ENCODE results near the gene KRTAP13-4.
A peak's percentile ranks its signal among the peaks of the same experiment; 100 is the strongest.

Gene KRTAP13-4, protein sequence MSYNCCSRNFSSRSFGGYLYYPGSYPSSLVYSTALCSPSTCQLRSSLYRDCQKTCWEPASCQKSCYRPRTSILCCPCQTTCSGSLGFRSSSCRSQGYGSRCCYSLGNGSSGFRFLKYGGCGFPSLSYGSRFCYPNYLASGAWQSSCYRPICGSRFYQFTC

DNA sequence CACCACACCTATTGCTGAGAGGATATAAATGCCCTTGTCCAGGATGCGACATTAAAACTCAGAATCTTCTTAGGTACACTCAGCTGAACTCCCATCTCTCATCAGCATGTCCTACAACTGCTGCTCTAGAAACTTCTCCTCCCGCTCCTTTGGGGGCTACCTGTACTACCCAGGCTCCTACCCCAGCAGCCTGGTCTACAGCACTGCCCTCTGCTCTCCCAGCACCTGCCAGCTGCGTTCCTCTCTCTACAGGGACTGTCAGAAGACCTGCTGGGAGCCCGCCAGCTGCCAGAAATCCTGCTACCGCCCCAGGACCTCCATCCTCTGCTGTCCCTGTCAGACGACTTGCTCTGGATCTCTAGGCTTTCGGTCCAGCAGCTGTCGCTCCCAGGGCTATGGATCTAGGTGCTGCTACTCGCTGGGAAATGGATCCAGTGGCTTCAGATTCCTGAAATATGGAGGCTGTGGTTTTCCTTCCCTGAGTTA, at the start of gene KRTAP13-4:
Gene KRTAP13-4 (plus strand): TSS at position 51 of the 486 bp plus-strand sequence. CDS start 56 bp downstream, at position 107.
- DNase-seq = no peak

DNA sequence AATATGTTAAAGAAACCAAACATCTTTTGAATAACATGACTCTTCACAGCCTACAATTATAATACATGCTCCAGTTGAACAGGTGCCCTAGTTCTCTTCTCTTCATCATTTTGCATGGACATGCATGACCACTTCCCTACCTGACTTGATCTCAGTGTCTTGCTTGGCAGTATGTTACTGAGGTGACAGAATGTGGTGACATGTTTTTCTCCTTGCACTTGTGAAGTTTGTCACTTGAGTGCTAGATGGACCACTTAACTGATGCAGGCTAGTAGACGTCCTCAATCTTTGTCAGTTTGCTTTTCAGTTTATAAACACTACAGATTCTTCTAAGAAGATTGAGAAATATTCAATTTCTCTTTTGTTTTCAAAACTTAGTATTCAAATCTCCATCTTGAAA, 47.8 kb upstream of the KRTAP13-4 start:
- DNase-seq = no peak

DNA sequence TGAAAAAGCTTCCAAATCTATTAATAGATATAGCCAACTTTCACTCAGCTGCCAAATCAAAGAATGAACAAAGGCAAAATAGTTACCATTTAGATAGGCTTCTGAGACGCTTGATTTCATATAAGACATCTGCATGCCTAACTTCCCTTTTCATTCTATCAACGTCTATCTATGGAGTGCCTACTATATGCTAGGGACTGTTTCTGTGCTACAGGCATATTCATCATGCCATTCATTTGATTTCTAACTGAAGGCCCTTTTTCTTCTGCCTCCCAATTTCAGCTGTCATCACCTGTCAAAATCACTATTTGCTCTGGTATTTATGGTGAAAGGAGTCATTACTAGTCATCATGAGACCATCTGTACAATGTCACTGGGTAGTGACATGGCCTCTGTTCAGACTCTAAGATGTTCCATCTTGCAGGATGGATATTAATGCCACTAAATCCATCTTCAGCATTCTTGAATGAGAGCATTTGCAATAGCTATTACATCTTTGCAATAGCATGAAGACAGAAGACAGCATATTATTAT, 38.5 kb upstream of the KRTAP13-4 start:
- no peak for DNase-seq

DNA sequence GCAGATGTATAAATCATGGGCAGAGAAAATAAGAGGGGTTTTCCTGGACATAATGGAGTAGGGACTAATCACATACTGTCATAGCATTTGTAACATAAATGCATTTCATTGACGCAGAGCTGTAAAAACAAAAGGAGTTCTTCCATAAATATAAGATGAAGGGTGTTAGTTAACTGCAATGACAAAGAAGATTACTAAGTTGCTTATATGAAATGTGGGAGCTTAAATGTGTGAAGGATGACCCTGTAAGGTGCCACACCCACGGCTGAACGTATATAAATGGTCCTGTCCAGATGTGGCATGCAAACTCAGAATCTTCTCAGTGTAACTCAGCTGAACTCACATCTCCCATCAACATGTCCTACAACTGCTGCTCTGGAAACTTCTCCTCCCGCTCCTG, 34.3 kb upstream of the KRTAP13-4 start, which contains the start of gene KRTAP13-1:
Gene KRTAP13-1 (plus strand): TSS at position 301 of the 400 bp plus-strand sequence. CDS start 56 bp downstream, at position 357.
- DNase-seq = no peak

DNA sequence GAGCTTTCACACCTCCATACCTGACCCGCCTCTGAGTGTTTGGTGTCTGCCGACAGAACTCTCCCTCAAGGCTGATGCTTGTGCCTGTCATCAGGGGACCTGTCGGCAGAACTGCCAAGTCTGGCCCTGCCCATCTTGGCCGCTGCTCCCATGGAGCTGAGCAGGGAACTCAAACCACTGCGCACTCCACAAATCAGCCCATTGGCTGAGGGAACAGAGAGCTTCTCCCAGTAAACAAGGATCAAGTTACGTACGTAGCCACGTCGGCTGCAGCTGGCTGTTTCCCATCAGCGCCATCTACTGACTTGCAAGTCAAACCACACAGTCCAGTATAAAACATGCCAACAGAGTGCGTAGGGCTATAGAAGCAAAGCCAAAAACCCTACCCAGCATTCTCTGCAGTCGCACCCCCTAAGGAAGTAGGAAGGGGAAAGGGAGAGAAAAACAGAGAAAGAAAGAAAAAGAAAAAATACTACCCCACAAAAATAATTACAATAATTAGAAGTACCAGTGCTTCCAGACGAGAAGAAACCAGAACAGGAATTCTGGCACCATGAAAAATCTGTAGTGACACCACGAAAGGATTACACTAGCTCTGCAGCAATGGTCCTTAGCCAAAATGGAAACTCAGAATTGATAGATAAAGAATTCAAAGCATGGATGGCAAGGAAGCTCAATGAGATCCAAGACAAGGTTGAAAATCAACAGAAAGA, 21.1 kb upstream of the KRTAP13-4 start:
- DNase-seq = peak; percentile 84

DNA sequence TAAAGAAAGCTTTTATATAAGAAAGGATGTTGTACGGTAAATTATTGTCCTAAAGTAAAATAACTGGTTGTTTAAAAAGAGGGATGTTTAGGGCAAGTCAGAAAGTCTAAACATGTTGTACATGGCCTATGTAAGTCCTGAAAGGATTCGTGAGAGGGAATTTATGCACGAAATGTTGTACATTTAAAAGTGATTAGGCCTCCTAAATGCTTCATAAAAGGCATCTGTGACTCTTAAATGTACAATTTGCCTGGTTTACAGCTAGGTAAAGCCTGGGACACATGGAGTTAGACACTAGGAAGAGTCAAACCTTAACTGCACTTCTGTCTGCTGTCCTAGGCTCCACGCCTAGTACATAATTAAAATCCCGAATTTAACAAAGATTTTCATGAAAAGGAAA, 14.0 kb upstream of the KRTAP13-4 start:
- no peak for DNase-seq

DNA sequence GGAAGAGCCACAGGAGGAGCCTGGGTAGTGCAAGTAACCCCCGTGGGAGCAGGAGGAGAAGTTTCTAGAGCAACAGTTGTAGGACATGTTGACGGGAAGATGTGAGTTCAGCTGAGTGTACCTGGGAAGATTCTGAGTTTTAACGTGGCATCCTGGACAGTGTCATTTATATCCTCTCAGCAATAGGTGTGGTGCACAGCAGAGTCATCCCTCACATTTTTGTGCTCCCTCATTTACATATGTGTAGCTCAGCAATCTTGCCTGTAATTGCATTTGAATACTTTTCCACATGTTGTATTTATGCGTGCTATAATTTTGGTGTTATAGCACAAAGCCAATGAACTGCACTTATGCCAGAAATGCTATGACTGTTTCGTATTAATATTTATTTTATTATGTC, 4.2 kb upstream of the KRTAP13-4 start, which contains the start of gene KRTAP13-3:
Gene KRTAP13-3 (minus strand): TSS at position 101 of the 400 bp plus-strand sequence. CDS start 14 bp downstream, at position 87.
- DNase-seq = no peak

DNA sequence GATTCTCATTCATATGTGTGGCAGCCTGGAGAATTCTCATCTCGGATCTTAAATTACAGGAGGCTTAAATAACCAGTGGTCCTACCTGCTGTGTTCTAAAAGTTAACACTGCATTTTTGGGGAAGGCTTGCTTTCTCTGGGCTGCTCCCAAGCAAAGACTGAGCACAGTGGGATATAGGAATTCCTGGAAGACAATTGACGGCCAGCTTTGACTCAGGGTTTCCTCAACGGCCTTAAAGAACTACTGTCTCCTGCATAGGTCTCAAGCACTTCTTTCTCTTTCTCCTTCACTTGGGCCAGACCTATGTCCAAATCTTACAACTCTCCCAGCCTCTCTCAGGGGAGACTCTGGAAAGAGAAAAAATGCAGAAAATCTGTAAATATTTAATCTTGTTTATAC, 3.3 kb upstream of the KRTAP13-4 start:
- no peak for DNase-seq

DNA sequence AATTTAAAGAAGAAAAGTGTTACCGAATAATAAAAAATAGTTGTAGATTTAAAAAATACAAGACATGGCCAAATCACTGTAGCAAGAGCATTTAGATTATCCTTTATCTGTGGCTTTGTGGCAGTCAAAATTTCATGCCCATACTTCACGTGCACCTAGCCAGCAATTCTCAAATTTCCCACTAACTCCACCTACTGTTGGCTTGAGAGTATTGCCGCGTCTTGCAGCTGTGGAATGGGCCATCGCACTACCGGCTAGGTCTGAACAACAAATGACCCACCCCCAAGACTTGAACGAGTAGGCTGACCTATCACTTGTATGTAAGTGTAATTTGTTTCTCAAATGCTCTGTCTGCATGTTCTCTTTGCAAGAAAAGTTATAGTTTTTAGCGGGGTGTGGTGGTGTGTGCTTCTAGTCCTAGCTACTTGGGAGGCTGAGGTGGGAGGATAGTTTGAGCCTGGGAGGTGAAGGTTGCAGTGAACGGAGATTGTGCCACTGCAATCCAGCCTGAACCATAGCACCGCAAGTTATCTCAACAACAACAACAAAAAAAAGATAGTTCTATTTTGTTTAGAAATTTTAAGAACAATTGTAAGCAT, 4.1 kb downstream of the KRTAP13-4 start:
- peak; percentile 12 for DNase-seq

DNA sequence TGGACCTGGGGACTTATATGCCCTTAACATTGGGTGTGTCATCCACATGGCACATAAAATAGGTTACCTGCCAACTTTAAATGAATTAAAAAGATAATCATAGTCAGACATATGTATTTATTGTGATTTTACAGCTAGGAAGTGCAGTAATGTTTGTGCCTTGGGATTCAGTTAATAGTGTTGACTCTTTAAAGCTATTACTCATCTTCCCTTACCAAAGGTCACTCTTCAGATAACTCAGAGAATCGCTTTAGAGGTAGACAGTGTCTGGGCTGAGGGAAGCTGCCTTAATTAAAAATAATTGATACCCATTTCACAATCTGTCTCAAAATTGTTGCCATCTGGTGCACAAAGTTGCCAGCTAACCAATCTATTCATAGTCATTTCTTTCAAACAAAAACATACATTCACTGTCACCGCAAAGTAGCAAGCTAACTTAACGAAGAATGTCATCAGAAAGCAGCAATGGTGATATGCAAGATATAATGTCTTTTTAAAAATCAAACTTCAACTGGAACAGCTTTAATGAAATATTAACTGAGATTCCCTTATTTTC, 7.1 kb downstream of the KRTAP13-4 start:
- DNase-seq = no peak

DNA sequence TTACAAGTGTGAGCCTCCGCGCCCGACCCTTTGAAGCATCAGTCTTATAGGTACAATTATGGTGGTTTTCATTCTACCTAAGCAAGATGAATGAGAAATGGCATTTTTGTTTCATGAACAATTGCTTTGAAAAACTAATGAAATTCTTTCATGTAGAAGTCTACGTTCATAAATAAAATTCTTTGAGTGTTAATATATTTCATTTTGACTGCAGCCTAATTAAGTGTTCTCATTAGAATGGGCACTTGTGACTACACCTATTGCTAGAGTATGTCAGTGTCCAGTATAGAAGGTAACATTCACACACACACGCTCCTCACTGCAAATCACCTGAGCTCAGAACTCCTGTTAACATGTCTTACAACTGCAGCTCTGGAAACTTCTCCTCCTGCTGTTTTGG, 10.0 kb downstream of the KRTAP13-4 start, which contains the start of gene KRTAP15-1:
Gene KRTAP15-1 (plus strand): TSS at position 301 of the 400 bp plus-strand sequence. CDS start 53 bp downstream, at position 354.
- no peak for DNase-seq

DNA sequence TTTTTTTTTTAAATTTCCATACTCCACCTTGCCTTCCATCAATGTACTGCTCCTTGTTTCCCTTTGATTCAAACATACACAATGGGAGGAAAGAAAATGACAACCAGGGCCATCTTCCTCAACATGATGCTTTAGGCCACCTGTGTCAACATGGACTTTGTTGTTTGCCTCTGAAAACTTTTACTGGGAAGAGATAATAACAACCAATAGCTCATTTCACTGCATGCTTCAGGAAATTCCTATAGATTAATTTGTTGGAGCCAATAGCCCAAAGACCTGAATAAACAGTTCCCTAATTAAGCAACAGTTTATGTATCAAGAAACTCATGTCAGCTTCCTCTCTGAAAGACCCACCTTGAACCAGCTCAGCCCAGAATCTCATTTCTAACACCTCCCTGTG, 13.2 kb downstream of the KRTAP13-4 start:
- no peak for DNase-seq

DNA sequence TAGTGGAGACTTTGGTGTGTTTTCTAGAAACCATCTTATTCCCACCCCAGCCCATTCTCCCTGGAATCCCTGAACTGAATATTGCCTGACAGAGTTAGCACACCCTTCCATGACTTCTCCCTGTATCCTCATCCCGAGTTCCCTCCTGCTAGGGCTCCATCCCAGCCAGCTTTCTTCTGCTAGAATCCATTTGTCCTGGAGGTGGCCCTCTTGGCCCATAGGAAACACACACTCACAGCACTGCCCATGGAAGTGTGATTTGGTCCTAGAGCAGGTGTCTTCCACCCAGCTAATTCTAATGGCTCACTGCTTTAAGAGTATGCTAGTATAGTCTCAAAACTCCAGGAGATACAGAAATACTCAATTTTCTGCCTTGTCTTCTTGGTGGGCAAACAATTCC, 14.2 kb downstream of the KRTAP13-4 start:
- DNase-seq = no peak

DNA sequence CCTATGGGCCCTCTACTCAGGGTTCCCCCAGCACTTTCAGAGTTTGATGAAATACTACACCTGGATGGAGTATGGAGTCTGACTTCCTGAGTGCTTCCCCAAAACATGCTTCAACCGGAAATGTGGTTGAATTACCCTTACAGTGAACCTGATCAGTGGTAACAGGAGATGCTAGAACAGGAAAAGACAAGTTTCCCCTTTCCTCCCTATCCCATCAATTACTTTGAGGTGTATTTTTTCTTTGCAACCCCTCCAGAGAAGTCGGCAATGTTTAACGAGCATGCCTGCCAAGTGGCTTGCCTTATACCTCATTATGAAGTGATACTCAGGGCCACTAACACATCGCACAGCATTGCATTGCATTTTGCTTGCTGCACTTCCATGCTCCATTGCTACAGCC, 17.0 kb downstream of the KRTAP13-4 start:
- no peak for DNase-seq

DNA sequence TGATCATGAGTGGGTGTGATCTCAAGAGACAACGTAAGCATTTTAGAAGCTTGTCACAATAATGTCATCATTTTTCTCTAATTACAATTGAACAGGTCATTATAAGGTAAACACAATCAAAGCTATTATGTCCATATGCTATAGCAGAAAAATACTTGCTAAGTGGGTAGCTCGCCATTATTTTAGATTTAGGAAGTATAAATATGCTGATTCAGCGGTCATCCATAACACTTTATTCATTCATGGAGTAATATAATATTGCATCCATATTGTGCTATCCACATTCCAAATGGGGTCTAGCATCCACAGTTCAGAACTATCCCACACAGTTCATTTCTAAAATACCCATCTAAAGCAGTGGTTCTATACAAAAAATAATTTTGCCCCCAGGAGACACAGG, 18.5 kb downstream of the KRTAP13-4 start:
- DNase-seq = no peak

DNA sequence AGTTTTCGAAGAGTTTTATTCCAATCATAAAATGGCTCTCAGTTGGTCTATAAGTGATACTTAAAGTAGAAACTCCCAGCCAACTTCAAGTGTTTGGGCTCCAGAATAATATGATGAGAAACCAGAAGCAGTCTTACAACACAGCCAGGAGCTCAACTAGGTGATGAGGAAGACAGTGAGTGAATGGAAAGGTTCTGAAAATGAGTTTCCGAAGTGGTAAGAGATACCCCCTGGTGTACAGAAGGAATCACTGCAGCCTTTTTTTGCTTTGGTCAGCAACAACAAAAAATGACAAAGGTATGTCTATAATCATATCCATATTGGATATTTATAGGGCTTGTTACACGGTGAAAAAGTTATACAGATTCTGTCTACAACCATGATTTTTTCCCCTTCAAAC, 33.7 kb downstream of the KRTAP13-4 start:
- peak; percentile 1 for DNase-seq

DNA sequence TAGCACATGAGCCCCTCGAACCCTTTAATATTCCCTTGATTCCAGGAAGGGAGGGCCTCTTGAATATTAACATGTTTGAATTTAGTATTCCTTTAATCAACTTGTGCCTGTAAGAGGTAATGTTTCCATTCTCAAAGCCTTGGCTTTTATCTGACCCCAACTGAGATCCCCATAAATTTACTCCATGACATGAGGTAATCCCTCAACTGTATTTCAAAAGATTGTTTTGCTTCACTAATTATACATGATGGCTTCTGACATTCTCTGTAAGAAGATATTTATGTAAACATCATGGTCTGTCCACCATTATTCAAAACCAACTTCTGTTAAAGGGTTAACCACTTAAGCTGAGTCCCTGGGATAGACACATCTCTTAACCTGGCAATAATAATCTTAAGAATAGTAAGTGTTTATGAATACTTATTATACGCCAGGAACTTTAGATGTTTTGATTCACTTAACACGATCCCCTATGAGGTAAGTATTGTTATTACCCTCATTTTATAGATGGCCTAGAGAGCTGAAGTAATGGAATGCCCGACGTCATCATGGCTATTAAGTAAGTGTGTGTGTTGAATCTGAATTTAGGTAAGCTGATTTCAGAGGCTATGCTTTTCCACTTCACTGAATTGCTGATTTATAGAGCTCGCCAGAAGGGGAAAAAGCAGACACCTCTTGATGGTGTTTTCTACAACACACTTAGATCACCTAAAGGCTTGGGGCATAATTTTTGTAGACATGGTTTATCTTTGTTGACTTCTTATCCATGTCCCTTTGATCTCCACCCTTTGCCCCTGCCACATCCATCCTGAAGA, 39.1 kb downstream of the KRTAP13-4 start:
- no peak for DNase-seq

DNA sequence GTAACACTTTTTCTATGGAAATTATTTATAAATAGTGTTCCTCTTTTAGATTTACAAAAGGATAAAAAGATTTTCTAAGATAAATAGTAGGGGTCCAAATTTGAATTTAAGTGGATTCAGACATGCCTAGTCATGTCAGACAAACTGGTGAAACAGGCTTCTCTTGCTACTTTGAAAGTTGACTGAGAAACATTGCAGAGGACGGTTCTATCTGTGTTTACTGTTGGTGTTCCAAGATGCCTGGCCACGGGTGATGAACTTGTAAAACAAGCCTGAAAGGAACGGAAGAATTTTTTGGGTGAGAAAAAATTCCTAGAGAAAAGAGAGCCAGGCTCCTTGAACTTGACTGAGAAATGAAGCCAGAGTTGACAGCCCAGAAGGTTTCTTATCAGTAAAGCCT, 48.0 kb downstream of the KRTAP13-4 start:
- DNase-seq = no peak

DNA sequence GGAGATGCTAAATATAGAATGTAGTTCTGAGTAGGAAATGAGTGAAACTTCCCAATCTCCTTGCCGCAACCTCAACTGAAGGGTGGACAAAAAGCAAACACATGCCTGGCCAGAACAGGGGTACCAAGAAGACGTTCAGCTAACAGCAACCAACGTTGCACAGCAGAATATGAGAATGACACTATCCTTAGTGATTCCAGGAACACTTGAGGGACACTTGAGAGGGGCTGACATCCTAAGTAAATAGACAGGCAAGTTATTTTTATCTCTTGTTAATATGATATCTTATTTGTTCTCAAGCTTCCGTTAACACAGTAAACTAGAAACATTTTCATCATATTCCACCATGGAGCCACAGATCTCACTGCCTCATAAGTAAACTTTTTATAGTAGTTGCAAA, 49.2 kb downstream of the KRTAP13-4 start:
- DNase-seq = no peak

DNA sequence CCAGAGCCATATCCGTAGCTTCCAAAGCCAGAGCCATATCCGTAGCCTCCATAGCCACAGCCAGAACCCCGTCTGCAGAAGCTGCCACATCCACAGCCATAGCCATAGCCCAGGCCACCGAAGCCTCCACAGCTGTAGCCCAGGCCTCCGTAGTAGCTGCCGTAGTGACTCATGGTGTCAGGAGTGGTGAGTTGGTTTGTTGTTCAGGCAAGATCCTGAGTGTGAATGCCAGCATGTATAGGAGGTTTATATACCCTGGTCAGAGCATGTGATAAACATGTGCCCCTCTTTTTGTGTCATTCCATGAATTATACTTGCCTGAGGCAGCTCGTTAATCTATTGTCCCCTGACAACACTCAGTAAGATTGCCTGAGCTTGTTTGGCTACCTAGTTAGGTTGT, 50.1 kb downstream of the KRTAP13-4 start, which contains the start of gene KRTAP19-1:
Gene KRTAP19-1 (minus strand): TSS at position 223 of the 400 bp plus-strand sequence. CDS start 50 bp downstream, at position 173.
- DNase-seq = no peak

Data from NCI-H1105 treated with DMSO at 0.1 percent for 48 hours (cell line).